ENCODE data around the gene SRL.

Gene SRL

DNA sequence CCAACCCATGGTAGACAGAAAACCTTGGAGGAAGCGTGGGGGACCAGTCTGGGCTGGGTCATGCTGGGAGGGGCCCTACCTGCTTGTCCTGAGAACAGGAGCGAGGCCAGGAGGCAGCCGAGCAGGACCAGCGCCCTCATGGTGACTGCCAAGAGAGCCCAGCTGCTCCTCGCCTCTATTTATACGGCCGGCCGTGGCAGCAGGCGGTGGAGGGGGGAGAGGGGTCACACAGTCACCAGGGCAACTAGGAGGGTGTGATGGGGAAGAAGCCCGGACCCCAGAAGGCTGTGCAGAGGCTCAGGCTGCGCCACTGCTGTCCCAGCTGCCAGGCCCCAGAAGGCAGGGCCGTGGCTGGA is at the start of gene SRL:
SRL (minus strand) TSS at position 153 of the 356 bp plus-strand sequence; CDS start at position 140, 13 bp downstream.
- no peak within 1 kb of the TSS for H3K4me3 Mint-ChIP-seq
- H3K36me3 Mint-ChIP-seq (ENCODE audit: insufficient read depth): peaks cover 1% of the 10 kb centered on the region
- peaks cover 37% of the 10 kb centered on the region for H3K27me3 Mint-ChIP-seq
- no peaks in the 10 kb centered on the region for H3K9me3 Mint-ChIP-seq
- no peaks in the 10 kb centered on the region for H3K4me1 Mint-ChIP-seq
- ATAC-seq (replicated peaks; ENCODE audit: extremely low read depth, poor library complexity, severe bottlenecking): no peak
- no peak for DNase-seq (ENCODE audit: low spot score in 2 of 2)
- H3K27ac Mint-ChIP-seq (ENCODE audit: low read depth): peak within 1 kb of the TSS; percentile 38

DNA sequence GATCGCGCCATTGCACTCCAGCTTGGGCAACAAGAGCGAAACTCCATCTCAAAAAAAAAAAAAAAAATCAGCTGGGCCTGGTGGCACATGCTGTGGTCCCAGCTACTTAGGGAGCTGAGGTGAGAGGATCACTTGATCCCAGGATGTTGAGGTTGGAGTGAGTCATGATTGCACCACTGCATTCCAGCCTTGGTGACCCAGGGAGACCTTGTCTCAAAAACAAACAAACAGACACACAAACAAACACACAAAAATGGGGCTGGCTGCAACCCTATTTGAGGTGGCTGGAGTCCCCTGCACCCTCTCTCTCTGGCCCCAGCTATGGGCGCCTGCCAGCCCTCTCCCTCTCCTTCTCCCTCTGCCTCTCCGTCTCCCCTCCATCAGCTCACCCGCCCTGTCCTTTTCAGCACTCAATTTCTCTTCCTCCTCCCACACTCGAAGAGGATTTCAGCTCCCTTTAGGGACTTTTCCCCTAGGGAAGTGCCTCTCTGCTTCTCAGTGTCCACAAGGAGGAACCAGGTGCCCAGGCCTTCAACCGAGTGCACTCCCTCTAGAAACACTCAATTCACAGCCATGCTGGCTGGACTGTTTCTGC is 48.5 kb upstream of the SRL start:
- peaks cover 40% of the 10 kb centered on the region for H3K27me3 Mint-ChIP-seq
- no peak overlapping the region for H3K4me3 Mint-ChIP-seq
- H3K4me1 Mint-ChIP-seq: peaks cover 7% of the 10 kb centered on the region
- no peaks in the 10 kb centered on the region for H3K36me3 Mint-ChIP-seq (ENCODE audit: insufficient read depth)
- no peak for ATAC-seq (replicated peaks; ENCODE audit: extremely low read depth, poor library complexity, severe bottlenecking)
- no peak for DNase-seq (ENCODE audit: low spot score in 2 of 2)
- H3K9me3 Mint-ChIP-seq: no peaks in the 10 kb centered on the region
- H3K27ac Mint-ChIP-seq (ENCODE audit: low read depth): no peak overlapping the region

DNA sequence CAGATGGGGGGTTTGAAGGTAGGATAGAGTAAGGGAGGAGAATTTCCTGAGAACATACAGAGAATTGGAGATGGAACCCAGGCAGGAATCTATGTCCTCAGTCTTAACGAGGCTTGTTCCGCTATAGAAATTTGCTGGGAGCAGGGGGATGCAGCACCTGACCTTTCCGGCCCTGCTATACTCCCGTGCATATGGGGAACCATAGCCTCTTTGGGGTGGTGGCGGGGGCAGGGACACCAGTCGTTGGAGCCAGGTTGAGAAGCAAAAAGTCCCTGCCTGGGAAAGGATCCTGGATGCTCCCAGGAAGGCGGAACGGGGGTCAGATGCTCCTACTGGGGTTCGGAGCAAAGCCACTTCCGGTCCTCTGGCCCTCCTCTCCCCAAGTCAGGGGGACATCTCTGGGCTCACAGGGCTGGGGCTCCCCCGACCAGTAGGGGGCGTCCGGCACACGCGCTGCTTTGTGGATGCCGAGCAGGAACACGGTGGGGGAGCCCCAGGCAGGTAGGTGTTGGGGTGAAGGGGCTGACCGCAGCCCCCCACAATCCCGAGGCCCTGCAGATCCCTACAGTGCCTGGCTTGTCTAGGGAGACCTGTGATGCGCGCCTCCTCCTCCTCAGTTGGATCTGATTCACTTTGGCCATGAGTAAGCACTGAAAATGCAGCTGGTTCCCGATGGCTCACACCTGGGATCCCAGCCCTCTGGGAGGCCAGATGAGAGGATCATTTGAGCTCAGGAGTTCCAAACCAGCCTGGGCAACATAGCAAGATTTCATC is 46.5 kb upstream of the SRL start:
- ATAC-seq (replicated peaks; ENCODE audit: extremely low read depth, poor library complexity, severe bottlenecking) (peak; percentile 88), DNase-seq (ENCODE audit: low spot score in 2 of 2) (peak; percentile 64 to 78)
- H3K9me3 Mint-ChIP-seq: no peaks in the 10 kb centered on the region
- H3K4me3 Mint-ChIP-seq: no peak overlapping the region
- no peaks in the 10 kb centered on the region for H3K36me3 Mint-ChIP-seq (ENCODE audit: insufficient read depth)
- peaks cover 7% of the 10 kb centered on the region for H3K4me1 Mint-ChIP-seq
- no peak overlapping the region for H3K27ac Mint-ChIP-seq (ENCODE audit: low read depth)
- peaks cover 60% of the 10 kb centered on the region for H3K27me3 Mint-ChIP-seq

DNA sequence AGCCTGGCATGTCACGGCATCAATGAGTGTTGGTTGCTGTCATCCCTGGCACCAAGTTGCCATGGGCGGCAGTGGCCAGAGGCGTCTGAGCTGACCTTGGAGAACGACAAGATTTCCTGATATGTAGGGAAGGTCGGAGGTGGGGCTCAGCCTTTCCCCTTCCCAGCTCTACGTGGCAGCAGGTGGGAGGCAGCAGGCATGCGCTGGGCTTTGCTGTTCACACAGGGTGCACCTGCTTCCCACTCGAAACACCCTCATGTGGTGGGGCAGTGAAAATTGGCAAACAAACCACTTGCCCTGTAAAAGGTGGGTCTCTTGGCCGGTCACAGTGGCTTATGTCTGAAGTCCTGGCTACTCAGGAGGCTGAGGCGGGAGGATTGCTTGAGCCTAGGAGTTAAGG is 43.3 kb upstream of the SRL start:
- Mint-ChIP-seq H3K27me3 (peaks cover 42% of the 10 kb centered on the region), H3K36me3 (ENCODE audit: insufficient read depth) (no peaks in the 10 kb centered on the region), H3K9me3 (no peaks in the 10 kb centered on the region), H3K4me1 (peaks cover 7% of the 10 kb centered on the region), H3K4me3 (no peak overlapping the region), H3K27ac (ENCODE audit: low read depth) (no peak overlapping the region)
- ATAC-seq (replicated peaks; ENCODE audit: extremely low read depth, poor library complexity, severe bottlenecking): no peak
- DNase-seq (ENCODE audit: low spot score in 2 of 2): no peak

DNA sequence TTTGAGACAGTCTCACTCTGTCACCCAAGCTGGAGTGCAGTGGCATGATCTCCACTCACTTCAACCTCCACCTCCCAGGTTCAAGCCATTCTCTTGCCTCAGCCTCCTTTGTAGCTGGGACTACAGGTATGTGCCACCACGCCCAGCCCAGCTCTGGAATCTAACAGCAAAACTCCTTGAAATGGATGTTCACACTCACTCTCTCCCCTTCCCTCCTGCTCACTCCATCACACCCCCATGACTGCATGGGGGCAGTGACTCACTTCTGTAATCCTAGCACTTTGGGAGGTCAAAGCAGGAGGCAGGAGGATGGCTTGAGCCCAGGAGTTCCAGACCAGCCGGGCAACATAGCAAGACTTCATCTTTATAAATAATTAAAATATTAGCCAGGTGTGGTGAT is 42.1 kb upstream of the SRL start:
- H3K27me3 Mint-ChIP-seq: peaks cover 42% of the 10 kb centered on the region
- ATAC-seq (replicated peaks; ENCODE audit: extremely low read depth, poor library complexity, severe bottlenecking) (no peak), DNase-seq (ENCODE audit: low spot score in 2 of 2) (no peak)
- H3K4me3 Mint-ChIP-seq: no peak overlapping the region
- H3K9me3 Mint-ChIP-seq: no peaks in the 10 kb centered on the region
- no peak overlapping the region for H3K27ac Mint-ChIP-seq (ENCODE audit: low read depth)
- H3K4me1 Mint-ChIP-seq: peaks cover 7% of the 10 kb centered on the region
- H3K36me3 Mint-ChIP-seq (ENCODE audit: insufficient read depth): no peaks in the 10 kb centered on the region

DNA sequence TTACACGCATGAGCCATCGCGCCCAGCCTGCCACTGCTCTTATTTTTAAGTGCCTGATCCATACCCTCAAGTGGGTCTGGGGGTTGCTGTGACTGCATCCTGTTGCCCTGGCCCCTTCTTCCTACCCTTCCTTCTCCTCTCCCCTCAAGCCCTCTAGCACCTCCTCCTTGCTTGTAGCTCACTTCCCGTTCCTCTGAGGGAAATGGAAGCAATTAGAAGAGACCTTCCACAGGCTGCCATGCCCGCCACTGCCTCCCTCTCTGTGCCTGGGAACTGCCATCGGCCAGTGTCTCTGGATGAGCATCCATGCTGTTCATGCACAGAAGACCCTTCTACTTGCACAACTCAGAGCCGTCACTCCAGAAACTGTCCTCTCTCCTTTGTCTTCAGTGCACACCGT is 41.6 kb upstream of the SRL start:
- ATAC-seq (replicated peaks; ENCODE audit: extremely low read depth, poor library complexity, severe bottlenecking) (no peak), DNase-seq (ENCODE audit: low spot score in 2 of 2) (no peak)
- H3K4me1 Mint-ChIP-seq: peaks cover 7% of the 10 kb centered on the region
- no peak overlapping the region for H3K4me3 Mint-ChIP-seq
- H3K36me3 Mint-ChIP-seq (ENCODE audit: insufficient read depth): no peaks in the 10 kb centered on the region
- no peaks in the 10 kb centered on the region for H3K9me3 Mint-ChIP-seq
- H3K27ac Mint-ChIP-seq (ENCODE audit: low read depth): no peak overlapping the region
- H3K27me3 Mint-ChIP-seq: peaks cover 42% of the 10 kb centered on the region

DNA sequence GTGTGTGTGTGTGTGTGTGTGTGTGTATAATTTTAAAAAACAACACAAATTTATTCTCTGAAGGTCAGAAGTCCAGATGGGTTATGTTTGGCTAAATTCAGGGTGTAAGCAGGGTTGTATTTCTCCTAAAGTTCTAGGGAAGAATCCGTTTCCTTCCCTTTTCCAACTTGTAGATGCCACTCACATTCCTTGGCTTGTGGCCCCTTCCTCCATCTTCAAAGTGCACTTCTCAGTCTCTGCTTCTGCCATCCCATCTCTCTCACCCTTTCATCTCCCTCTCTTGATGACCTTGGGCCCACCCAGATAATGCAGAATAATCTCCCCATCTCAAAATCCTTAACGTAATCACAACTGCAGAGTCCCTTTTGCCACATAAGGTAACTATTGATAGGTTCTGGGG is 38.7 kb upstream of the SRL start:
- no peaks in the 10 kb centered on the region for H3K9me3 Mint-ChIP-seq
- no peak overlapping the region for H3K27ac Mint-ChIP-seq (ENCODE audit: low read depth)
- no peak overlapping the region for H3K4me3 Mint-ChIP-seq
- ATAC-seq (replicated peaks; ENCODE audit: extremely low read depth, poor library complexity, severe bottlenecking) (no peak), DNase-seq (ENCODE audit: low spot score in 2 of 2) (no peak)
- H3K36me3 Mint-ChIP-seq (ENCODE audit: insufficient read depth): no peaks in the 10 kb centered on the region
- H3K27me3 Mint-ChIP-seq: peaks cover 23% of the 10 kb centered on the region
- H3K4me1 Mint-ChIP-seq: no peaks in the 10 kb centered on the region

DNA sequence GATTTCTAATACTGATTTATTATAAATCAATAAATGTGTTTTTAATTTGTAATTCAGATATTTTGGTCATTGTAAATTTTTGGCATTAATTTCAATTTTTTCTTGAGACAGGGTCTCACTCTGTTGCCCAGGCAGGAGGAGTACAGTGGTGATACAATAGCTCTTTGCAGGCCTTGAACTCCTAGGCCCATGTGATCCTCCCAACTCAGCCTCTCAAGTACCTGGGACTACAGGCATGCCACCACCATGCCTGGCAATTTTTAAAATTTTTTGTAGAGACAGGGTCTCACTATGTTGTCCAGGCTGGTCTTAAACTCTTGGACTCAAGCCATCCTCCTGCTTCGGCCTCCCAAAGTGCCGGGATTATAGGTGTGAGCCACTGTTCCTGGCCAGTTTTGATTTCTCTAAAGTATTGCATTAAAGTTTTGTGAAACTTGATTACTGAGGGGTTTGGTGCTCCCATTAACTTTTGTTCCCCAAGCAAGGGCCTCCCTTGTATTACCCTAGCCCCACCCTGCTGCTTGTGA is 36.2 kb upstream of the SRL start:
- no peak overlapping the region for H3K4me3 Mint-ChIP-seq
- H3K36me3 Mint-ChIP-seq (ENCODE audit: insufficient read depth): peaks cover 7% of the 10 kb centered on the region
- H3K9me3 Mint-ChIP-seq: no peaks in the 10 kb centered on the region
- no peak overlapping the region for H3K27ac Mint-ChIP-seq (ENCODE audit: low read depth)
- H3K27me3 Mint-ChIP-seq: peaks cover under 1% of the 10 kb centered on the region
- DNase-seq (ENCODE audit: low spot score in 2 of 2) (no peak), ATAC-seq (replicated peaks; ENCODE audit: extremely low read depth, poor library complexity, severe bottlenecking) (no peak)
- H3K4me1 Mint-ChIP-seq: no peaks in the 10 kb centered on the region

DNA sequence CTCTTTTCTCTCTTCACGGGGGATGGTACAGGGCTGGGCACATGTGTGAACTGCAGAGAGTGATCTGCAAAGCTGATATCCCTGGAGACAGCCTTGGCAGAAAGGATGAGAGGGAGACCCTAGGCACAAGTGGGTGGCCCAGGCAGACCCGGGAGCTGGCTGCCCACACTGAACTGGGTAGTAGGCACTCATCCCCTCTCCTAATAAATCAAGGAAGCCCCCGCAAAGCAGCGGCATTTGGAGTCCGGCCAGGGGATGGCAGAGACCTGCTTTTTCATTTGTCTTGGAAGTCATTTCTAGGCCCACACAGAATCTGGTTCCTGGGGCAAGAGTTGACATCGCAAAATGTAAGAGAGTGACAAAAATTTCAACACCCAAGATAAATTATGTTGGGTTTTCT is 34.0 kb upstream of the SRL start:
- H3K27me3 Mint-ChIP-seq: no peaks in the 10 kb centered on the region
- no peak overlapping the region for H3K4me3 Mint-ChIP-seq
- H3K27ac Mint-ChIP-seq (ENCODE audit: low read depth): no peak overlapping the region
- no peaks in the 10 kb centered on the region for H3K9me3 Mint-ChIP-seq
- peaks cover 8% of the 10 kb centered on the region for H3K4me1 Mint-ChIP-seq
- peaks cover 17% of the 10 kb centered on the region for H3K36me3 Mint-ChIP-seq (ENCODE audit: insufficient read depth)
- ATAC-seq (replicated peaks; ENCODE audit: extremely low read depth, poor library complexity, severe bottlenecking): no peak
- no peak for DNase-seq (ENCODE audit: low spot score in 2 of 2)

DNA sequence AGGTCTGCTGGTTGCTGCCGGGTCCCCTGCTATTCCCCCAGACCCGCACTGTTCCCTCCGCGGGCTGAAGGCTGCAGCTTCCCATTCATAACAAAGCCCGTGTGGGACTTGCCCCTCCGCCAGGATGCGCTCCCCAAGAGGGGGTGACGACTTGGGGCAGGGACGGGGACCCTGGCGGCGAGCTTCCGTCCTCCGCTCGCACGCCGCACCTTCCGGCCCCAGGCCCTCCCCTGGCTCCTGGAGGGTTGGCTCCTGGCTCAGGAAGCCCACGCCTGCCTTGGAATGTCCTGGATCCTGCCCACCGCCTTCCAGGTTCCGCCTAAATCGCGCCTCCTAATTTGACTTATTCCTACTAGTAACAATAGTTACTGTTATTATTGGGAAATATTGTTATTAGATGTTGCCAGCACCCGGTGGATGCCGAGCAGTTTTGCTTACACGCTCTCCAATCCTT is 32.0 kb upstream of the SRL start:
- Mint-ChIP-seq H3K27me3 (no peaks in the 10 kb centered on the region), H3K4me3 (peak overlapping the region; percentile 90), H3K9me3 (no peaks in the 10 kb centered on the region), H3K36me3 (ENCODE audit: insufficient read depth) (peaks cover 19% of the 10 kb centered on the region), H3K4me1 (peaks cover 12% of the 10 kb centered on the region), H3K27ac (ENCODE audit: low read depth) (peak overlapping the region; percentile 96)
- ATAC-seq (replicated peaks; ENCODE audit: extremely low read depth, poor library complexity, severe bottlenecking) (no peak), DNase-seq (ENCODE audit: low spot score in 2 of 2) (peak in 1 of 2 donors; percentile 25)

DNA sequence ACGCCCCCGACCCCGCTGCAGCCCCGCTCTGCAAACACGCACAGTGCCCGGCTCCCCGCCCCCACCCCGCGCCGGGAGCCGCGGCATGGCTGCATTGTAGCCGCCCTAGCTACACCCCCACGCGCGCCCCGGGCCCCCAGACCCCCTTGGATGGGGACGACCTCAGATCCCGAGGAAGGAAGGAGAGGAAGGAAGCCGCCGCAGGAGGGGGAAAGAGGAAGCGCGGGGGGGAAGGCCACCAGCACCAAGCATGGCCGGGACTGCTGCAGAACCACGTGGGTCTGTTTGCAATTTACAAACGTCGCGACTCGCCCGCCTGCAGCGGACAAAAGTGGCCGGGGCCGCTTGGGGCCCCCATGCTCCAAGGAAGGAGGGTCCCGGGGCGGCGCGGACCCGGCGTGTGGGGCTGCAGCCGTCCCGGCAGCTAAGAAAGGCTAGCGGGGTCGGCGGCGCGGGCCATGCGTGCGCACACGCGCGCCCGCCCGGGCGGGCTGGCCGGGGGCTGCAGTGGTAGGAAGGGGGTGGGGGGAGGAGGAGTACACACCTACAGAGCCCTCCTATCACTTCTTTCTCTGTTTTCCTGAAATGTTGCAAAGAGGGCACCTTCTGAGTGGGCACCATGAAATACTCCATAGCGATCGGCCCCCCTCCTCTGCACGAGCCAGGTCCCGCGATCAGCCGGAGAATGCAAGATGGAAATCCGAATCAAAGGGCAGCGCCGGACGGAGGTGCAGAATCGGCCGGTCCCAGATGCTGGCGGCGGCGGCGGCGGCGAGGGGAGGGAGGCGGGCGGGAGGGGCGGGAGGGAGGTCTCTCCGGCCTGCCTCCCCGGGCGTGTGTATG is 30.5 kb upstream of the SRL start:
- H3K27me3 Mint-ChIP-seq: no peaks in the 10 kb centered on the region
- H3K4me1 Mint-ChIP-seq: peaks cover 12% of the 10 kb centered on the region
- peak; percentile 23 to 24 for DNase-seq (ENCODE audit: low spot score in 2 of 2)
- ATAC-seq (replicated peaks; ENCODE audit: extremely low read depth, poor library complexity, severe bottlenecking): peak; percentile 33
- H3K36me3 Mint-ChIP-seq (ENCODE audit: insufficient read depth): peaks cover 19% of the 10 kb centered on the region
- no peaks in the 10 kb centered on the region for H3K9me3 Mint-ChIP-seq
- H3K4me3 Mint-ChIP-seq: peak overlapping the region; percentile 90
- H3K27ac Mint-ChIP-seq (ENCODE audit: low read depth): peak overlapping the region; percentile 96

DNA sequence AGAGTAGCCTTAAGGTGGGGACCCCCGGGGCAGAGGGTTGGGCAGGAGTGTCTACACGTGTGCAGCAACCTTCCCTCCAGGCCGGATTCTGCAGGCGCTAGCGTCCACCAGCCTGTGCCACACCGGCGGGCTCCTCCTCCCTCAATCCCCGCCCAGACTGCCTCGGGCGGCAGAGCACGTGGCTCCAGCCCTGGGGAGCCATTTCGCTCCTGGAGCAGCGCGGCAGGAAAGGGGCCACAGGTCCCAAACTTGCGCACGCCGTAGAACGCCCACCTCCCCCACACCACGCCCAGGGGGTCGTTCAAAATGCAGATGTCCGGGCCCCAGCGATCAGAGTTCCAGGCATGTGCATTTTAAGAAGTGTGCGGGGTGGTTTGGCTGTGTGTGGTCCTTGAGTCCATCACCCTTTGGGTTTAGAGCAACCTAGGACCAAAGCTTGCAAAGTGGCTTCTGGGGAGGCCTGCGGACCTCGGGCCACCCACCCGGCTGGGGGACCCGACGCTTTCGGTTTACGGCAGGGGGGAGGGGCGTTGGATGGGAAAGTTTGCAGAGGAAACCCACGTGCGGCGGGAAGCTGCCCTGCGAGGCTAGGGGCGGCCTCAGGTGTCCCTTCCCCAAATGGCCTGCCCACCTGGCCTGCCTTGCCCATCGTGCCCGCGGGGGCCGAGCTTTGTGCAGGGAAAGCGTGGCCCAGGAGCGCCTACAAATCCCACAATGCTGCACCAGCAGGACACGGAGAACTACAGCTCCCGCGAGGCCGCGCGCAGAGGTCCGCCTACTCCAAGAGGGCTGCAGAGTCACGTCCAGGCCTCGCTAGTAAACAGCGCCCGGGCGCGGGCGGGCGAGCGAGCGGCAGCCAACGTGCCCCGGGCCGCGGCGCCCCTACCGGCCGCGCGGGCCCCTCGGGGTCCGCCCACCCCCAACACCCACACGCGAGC is 29.6 kb upstream of the SRL start:
- no peaks in the 10 kb centered on the region for H3K9me3 Mint-ChIP-seq
- peaks cover 19% of the 10 kb centered on the region for H3K36me3 Mint-ChIP-seq (ENCODE audit: insufficient read depth)
- no peaks in the 10 kb centered on the region for H3K27me3 Mint-ChIP-seq
- H3K4me3 Mint-ChIP-seq: peak overlapping the region; percentile 90
- no peak overlapping the region for H3K27ac Mint-ChIP-seq (ENCODE audit: low read depth)
- DNase-seq (ENCODE audit: low spot score in 2 of 2) (peak; percentile 75 to 76), ATAC-seq (replicated peaks; ENCODE audit: extremely low read depth, poor library complexity, severe bottlenecking) (peak; percentile 83)
- peaks cover 12% of the 10 kb centered on the region for H3K4me1 Mint-ChIP-seq
